ENCODE measurements around the gene CYBC1.

The CYBC1 gene

GRCh38 chr17:82411396-82412053 lies 39.0 kb downstream of the CYBC1 start:
- no peaks in the 10 kb centered on the region for H3K27me3 ChIP-seq (ENCODE audit: insufficient read depth, poor library complexity, severe bottlenecking)
- TF ChIP-seq CTCF (IDR thresholded peaks at IDR 0.05; ENCODE audit: insufficient read depth, low read length): no peak
- no peak for TF ChIP-seq REST (IDR thresholded peaks at IDR 0.05; ENCODE audit: insufficient replicate concordance, low read depth)
- no peak for TF ChIP-seq POLR2AphosphoS5 (IDR thresholded peaks at IDR 0.05; ENCODE audit: low read depth)
- TF ChIP-seq SPI1 (IDR thresholded peaks at IDR 0.05; ENCODE audit: borderline replicate concordance, low read depth): no peak
- no peak for TF ChIP-seq GABPA (IDR thresholded peaks at IDR 0.05; ENCODE audit: low read depth)

GRCh38 chr17:82410014-82410716 lies 40.4 kb downstream of the CYBC1 start:
- no peak overlapping the region for H3K27ac ChIP-seq (replicated peaks)
- DNase-seq (ENCODE audit: low read depth in 1 of 2, low spot score in 1 of 2): no peak
- TF ChIP-seq REST (IDR thresholded peaks at IDR 0.05; ENCODE audit: insufficient replicate concordance, low read depth): no peak
- TF ChIP-seq POLR2AphosphoS5 (IDR thresholded peaks at IDR 0.05; ENCODE audit: low read depth): no peak
- TF ChIP-seq GABPA (IDR thresholded peaks at IDR 0.05; ENCODE audit: low read depth): no peak
- no peak for TF ChIP-seq SPI1 (IDR thresholded peaks at IDR 0.05; ENCODE audit: borderline replicate concordance, low read depth)
- TF ChIP-seq CTCF (IDR thresholded peaks at IDR 0.05; ENCODE audit: insufficient read depth, low read length): no peak
- H3K27me3 ChIP-seq (ENCODE audit: insufficient read depth, poor library complexity, severe bottlenecking): no peaks in the 10 kb centered on the region
- H3K4me3 ChIP-seq (replicated peaks; ENCODE audit: insufficient read depth, low read length): no peak overlapping the region

More at GRCh38 chr17:82411396-82412053, 39.0 kb downstream of the CYBC1 start:
- no peak for DNase-seq (ENCODE audit: low read depth in 1 of 2, low spot score in 1 of 2)
- no peak overlapping the region for H3K27ac ChIP-seq (replicated peaks)
- H3K4me3 ChIP-seq (replicated peaks; ENCODE audit: insufficient read depth, low read length): no peak overlapping the region

GRCh38 chr17:82408938-82409318 lies 41.6 kb downstream of the CYBC1 start:
- no peak overlapping the region for H3K4me3 ChIP-seq (replicated peaks; ENCODE audit: insufficient read depth, low read length)
- H3K27ac ChIP-seq (replicated peaks): no peak overlapping the region
- no peak for TF ChIP-seq CTCF (IDR thresholded peaks at IDR 0.05; ENCODE audit: insufficient read depth, low read length)
- no peak for TF ChIP-seq GABPA (IDR thresholded peaks at IDR 0.05; ENCODE audit: low read depth)
- no peak for TF ChIP-seq REST (IDR thresholded peaks at IDR 0.05; ENCODE audit: insufficient replicate concordance, low read depth)
- no peak for TF ChIP-seq SPI1 (IDR thresholded peaks at IDR 0.05; ENCODE audit: borderline replicate concordance, low read depth)
- TF ChIP-seq POLR2AphosphoS5 (IDR thresholded peaks at IDR 0.05; ENCODE audit: low read depth): no peak
- no peaks in the 10 kb centered on the region for H3K27me3 ChIP-seq (ENCODE audit: insufficient read depth, poor library complexity, severe bottlenecking)
- no peak for DNase-seq (ENCODE audit: low read depth in 1 of 2, low spot score in 1 of 2)

Measured in HL-60 (cell line).